Testis (tissue), 3 donors: ENCODE data around the gene SESN3. TPM values are rescaled to one million over a fixed set of nuclear protein-coding genes. Genes with fewer than 3 reads are reported as not detected.

Source experiments
- DNase-seq: peaks from one replicate; pipeline ENCODE4 v3.0.0-alpha.2; 2019
- H3K27ac ChIP-seq, 2 donors: fragments of 200-600 bp; sonication (generic); one replicate each; pipeline ENCODE4 v1.5.1; 2019
- H3K27me3 ChIP-seq: fragments of 200-600 bp; sonication (generic); one replicate; pipeline ENCODE4 v1.5.1; 2019
- H3K36me3 ChIP-seq: fragments of 200-600 bp; sonication (generic); one replicate; pipeline ENCODE4 v1.5.1; 2017; ENCODE audit warnings: low read depth; ENCODE audit errors: missing control alignments
- H3K4me1 ChIP-seq: fragments of 200-600 bp; sonication (generic); one replicate; pipeline ENCODE4 v1.5.1; 2019
- H3K4me3 ChIP-seq, 2 donors: fragments of 200-600 bp; sonication (generic); one replicate each; pipeline ENCODE4 v1.5.1; 2017 to 2019
- H3K9me3 ChIP-seq: fragments of 200-600 bp; sonication (generic); one replicate; pipeline ENCODE4 v1.5.1; 2017
- POLR2A ChIP-seq: fragments of 450-650 bp; IDR thresholded peaks from one replicate; pipeline ENCODE4 v1.6.1; 2017; ENCODE audit warnings: antibody characterized with exemption, mild to moderate bottlenecking, moderate library complexity
- WGBS, 2 donors: methylation state at CpG; one replicate each; pipeline ENCODE4 v1.1.5; 2018; 5-methylcytosine and 5-hydroxymethylcytosine counted together
- intact Hi-C: fragments of 100-400 bp; cut with DNase I; formaldehyde crosslinking; loops from one replicate; pipeline ENCODE4 v1.15.1; 2023; ENCODE audit warnings: low total_unique reads
- polyA plus RNA-seq: library from polyadenylated mRNA; stranded (reverse); fragments of 350-450 nt; fragmentation: Illumina TruSeq; extraction: RNeasy Lipid Tissue Mini Kit (QIAGEN cat#74804); gene quantifications from one replicate; pipeline ENCODE4 v1.2.3, GENCODE V29; 2014; ENCODE audit warnings: low read depth, low replicate concordance; ENCODE audit not compliant: insufficient read depth
- total RNA-seq, 2 donors: library from RNA; depleted of rRNA; stranded (reverse); fragments of >200 nt; gene quantifications; one replicate each; pipeline ENCODE4 v1.2.3, GENCODE V29; 2016
- TF ChIP-seq, protein P1 (sequence below), 3 experiments: fragments of 450-650 bp in 2 of 3; fragments of 200-600 bp in 1 of 3; sonication (generic) in 1 of 3; IDR thresholded peaks; one replicate each; pipeline ENCODE4 v1.5.1; 2016 to 2019; ENCODE audit warnings: antibody characterized with exemption in 3 of 3, mild to moderate bottlenecking in 2 of 3, moderate library complexity in 1 of 3

Gene SESN3
- total and polyA plus RNA-seq, 3 donors from 2014 or later = 27.5 to 106 (median 66.9) TPM

DNA sequence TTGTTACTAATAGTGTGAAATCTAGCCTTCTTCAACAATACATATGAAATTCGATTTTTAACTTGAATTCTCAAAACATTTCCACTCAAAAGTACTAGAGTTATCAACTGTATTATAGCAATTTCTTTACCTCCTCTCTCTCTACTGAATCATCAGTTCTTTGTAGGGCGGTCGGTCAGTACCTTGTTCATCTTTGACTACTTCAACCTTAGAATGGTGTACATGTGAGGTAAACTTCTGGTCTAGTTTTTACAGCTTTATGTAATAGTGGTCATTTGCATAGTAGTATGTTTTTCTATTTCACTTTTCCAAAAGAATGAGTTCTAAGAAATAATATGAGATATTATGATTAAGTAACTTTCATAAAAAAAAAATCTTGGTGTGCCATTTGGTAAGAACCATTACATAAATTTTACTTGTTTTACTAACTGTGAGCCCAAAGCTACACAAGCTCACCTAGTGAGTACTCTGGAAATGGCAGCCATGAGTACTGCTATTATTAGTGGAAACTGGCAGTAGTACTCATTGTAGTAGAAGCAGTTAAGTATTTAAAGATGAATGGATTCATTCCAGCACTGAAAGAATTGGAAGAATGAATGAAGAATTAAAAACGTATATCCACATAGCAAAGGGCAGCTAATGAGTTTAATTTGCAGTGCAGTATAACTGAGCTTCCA, 30.1 kb downstream of the SESN3 start:
- no peak for TF ChIP-seq POLR2A
- TF ChIP-seq, protein P1, sequence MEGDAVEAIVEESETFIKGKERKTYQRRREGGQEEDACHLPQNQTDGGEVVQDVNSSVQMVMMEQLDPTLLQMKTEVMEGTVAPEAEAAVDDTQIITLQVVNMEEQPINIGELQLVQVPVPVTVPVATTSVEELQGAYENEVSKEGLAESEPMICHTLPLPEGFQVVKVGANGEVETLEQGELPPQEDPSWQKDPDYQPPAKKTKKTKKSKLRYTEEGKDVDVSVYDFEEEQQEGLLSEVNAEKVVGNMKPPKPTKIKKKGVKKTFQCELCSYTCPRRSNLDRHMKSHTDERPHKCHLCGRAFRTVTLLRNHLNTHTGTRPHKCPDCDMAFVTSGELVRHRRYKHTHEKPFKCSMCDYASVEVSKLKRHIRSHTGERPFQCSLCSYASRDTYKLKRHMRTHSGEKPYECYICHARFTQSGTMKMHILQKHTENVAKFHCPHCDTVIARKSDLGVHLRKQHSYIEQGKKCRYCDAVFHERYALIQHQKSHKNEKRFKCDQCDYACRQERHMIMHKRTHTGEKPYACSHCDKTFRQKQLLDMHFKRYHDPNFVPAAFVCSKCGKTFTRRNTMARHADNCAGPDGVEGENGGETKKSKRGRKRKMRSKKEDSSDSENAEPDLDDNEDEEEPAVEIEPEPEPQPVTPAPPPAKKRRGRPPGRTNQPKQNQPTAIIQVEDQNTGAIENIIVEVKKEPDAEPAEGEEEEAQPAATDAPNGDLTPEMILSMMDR (IDR thresholded peaks at IDR 0.05) = no peak
- Histone ChIP-seq H3K27me3 (no peaks in the 10 kb centered on the region), H3K36me3 (no peaks in the 10 kb centered on the region), H3K4me1 (no peaks in the 10 kb centered on the region), H3K27ac (no peak overlapping the region), H3K9me3 (no peaks in the 10 kb centered on the region), H3K4me3 (no peak overlapping the region)
- WGBS, 2 donors = 83 to 86% methylated on average over 4 of the region's 4 CpGs
- no peak for DNase-seq
- intact Hi-C loops = no loop called here

DNA sequence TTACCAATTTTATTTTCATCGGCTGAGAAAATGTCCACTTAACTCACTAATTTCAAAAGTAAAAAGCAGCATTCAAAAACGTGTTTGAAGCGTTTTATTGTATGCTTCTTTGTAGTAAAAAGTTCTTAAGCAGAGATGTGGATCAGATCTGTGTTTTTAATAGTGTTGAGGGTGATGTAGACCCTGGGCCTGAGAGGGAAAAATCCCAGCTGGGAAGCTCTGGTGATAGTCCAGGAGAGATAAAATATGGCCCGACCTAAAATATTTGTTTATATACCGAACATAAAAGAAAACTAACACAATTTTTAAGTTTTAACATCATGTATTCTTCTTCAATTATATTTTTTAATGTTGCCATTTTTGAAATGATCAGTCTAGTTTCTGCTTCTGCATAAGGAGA, 35.2 kb downstream of the SESN3 start:
- DNase-seq = no peak
- no peak for TF ChIP-seq POLR2A
- TF ChIP-seq, protein P1 (IDR thresholded peaks at IDR 0.05) = no peak
- H3K9me3 ChIP-seq = no peaks in the 10 kb centered on the region
- H3K27ac ChIP-seq = no peak overlapping the region
- intact Hi-C loops = no loop called here
- no peaks in the 10 kb centered on the region for H3K36me3 ChIP-seq
- H3K4me1 ChIP-seq = no peaks in the 10 kb centered on the region
- no peak overlapping the region for H3K4me3 ChIP-seq
- 57 to 60% methylated on average over 5 of the region's 5 CpGs for WGBS, 2 donors
- H3K27me3 ChIP-seq = no peaks in the 10 kb centered on the region

DNA sequence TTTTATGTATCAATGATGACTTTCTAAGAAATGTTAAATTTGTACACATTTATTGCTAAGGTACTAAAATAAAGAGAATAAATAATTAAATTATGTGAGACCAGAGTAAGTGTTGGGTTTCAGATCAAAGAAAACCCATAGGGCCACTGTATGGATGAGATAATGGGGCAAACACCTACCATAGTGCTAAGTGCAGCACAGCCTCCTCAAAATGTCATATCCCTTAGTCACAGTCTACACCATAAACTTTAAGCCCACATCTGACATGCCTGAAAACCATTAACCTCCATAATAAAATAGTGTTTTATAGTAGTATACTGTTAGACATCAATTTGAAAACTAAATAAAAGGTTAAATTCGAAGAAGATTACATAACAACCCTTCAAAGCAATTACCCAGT, 37.5 kb downstream of the SESN3 start:
- WGBS, 2 donors = 94 to 97% methylated on average over 1 of the region's 1 CpG
- Histone ChIP-seq H3K27ac (no peak overlapping the region), H3K27me3 (no peaks in the 10 kb centered on the region), H3K9me3 (no peaks in the 10 kb centered on the region), H3K4me1 (no peaks in the 10 kb centered on the region), H3K36me3 (no peaks in the 10 kb centered on the region), H3K4me3 (no peak overlapping the region)
- DNase-seq = no peak
- intact Hi-C loops = no loop called here
- TF ChIP-seq POLR2A = no peak
- TF ChIP-seq, protein P1 (IDR thresholded peaks at IDR 0.05) = no peak

DNA sequence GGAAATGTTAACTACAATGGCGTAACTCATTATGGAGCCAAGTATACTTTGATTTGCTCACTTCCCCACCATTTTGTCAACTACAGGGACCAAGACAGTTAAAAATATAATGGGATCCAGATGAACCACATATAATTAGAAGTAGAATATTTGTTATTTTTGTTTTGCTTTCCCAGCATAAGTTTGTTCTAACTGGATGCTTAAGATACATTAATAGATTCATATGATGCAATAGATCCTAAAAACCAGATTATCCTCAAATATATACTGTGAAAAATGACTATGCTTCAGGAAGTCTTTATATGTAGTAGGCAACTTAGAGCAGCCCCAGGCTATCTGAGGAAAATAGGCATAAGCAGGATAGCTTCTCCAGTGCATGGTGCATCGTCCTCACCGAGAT, 38.3 kb downstream of the SESN3 start:
- Histone ChIP-seq H3K4me3 (no peak overlapping the region), H3K27ac (no peak overlapping the region), H3K9me3 (no peaks in the 10 kb centered on the region), H3K27me3 (no peaks in the 10 kb centered on the region), H3K36me3 (no peaks in the 10 kb centered on the region), H3K4me1 (no peaks in the 10 kb centered on the region)
- intact Hi-C loops = no loop called here
- no peak for DNase-seq
- 59 to 86% methylated on average over 3 of the region's 3 CpGs for WGBS, 2 donors
- TF ChIP-seq, protein P1 (IDR thresholded peaks at IDR 0.05) = no peak
- TF ChIP-seq POLR2A = no peak

DNA sequence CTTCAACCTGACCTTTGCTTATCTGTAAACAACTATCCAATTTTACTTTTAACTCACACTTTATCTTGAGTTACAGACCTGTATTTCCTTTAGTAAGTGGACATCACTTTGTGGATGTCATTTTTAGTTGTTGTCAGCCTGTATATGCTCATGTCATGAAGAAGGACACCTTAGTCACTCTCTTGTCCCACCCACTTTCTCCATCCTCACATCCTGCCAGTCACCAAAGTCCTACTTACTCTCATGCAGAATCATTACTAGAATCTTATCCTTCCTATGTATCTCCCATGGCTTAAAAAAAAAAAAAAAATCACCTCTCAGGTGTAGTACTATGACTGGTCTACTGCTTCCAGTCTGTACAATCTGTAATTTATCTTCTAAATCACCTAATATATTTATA, 43.3 kb downstream of the SESN3 start:
- TF ChIP-seq POLR2A = no peak
- TF ChIP-seq, protein P1 (IDR thresholded peaks at IDR 0.05) = no peak
- Histone ChIP-seq H3K36me3 (no peaks in the 10 kb centered on the region), H3K4me1 (no peaks in the 10 kb centered on the region), H3K27me3 (no peaks in the 10 kb centered on the region), H3K27ac (no peak overlapping the region), H3K4me3 (no peak overlapping the region), H3K9me3 (no peaks in the 10 kb centered on the region)
- no peak for DNase-seq
- intact Hi-C loops = no loop called here
